AG20443 (cell line): ENCODE data around the gene MAP2K5.

Source experiments
- DNase-seq: peaks from one replicate; pipeline ENCODE4 v3.0.0; 2012; ENCODE audit warnings: low spot score, mixed read lengths

Gene MAP2K5

DNA sequence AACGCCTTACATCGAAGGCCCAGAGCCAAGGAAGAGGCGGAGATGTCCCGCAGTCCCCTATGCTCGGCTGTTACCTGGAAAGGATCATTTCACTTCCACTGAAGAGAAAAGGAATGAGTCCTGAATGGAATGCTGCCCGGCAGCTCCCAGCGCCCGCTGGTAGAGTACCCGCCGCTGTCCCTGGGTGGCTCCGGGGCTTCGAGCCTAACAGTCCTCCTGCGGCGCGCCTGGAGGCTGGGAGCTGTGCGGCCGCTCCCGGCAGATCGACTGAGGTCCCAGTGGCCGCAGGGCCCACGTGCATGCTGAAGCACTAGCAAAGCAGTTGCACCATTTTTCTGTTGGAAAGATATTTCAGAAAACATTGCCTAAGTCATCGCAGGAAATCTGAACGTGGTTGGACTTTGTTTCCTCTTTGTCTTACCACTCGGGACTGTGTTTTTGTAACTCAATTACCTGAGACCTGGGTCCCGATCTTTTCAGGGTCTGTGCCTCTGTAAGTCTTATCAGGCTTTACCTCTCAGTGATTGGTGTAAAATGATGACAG, 296.4 kb downstream of the MAP2K5 start:
- DNase-seq = peak; percentile 65

DNA sequence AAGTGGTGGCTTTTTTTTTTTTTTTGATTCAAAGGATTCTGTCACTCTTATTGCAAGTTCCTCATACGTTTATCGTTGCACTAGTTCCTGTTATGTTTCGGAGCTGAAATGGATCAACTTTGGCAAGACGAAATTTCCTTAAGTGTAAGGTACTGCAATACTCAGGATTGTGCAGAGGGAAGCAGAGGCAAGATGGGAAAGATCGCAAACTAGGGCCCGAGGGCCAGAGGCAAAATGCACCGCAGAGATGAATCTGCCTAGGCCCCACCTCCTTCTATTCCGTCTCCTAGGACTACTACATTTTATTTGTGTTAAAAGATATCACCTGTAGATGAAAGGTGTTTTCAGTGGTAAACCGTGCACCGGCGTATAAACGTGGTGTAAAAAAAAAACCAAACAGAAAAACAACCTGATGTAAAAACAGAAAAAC, 297.0 kb downstream of the MAP2K5 start:
- DNase-seq = peak; percentile 57

DNA sequence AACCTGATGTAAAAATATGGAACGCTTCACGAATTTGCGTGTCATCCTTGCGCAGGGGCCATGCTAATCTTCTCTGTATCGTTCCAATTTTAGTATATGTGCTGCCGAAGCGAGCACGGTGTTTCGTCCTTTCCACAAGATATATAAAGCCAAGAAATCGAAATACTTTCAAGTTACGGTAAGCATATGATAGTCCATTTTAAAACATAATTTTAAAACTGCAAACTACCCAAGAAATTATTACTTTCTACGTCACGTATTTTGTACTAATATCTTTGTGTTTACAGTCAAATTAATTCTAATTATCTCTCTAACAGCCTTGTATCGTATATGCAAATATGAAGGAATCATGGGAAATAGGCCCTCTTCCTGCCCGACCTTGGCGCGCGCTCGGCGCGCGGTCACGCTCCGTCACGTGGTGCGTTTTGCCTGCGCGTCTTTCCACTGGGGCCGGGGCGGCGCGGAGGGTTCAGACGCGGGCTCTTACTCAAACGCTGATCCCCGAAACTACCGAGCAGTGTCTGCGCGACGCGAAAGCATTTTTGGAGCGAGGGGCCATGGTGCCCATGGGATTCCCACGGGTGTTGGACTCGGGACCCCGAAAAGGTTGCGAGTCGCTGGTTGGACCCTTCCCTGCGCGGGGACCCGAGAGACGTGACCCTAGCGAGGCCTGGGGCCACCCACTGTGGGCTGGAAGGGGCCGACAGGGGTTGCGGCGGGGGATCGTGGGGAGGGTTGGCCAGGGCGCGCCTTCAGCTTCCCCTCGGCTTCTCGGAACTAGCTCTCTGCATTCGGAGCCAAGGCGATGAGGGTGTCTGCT, 297.6 kb downstream of the MAP2K5 start, which contains the start of gene RNU6-1:
RNU6-1 (minus strand) TSS at position 117 of the 820 bp plus-strand sequence.
- peak; percentile 95 for DNase-seq

DNA sequence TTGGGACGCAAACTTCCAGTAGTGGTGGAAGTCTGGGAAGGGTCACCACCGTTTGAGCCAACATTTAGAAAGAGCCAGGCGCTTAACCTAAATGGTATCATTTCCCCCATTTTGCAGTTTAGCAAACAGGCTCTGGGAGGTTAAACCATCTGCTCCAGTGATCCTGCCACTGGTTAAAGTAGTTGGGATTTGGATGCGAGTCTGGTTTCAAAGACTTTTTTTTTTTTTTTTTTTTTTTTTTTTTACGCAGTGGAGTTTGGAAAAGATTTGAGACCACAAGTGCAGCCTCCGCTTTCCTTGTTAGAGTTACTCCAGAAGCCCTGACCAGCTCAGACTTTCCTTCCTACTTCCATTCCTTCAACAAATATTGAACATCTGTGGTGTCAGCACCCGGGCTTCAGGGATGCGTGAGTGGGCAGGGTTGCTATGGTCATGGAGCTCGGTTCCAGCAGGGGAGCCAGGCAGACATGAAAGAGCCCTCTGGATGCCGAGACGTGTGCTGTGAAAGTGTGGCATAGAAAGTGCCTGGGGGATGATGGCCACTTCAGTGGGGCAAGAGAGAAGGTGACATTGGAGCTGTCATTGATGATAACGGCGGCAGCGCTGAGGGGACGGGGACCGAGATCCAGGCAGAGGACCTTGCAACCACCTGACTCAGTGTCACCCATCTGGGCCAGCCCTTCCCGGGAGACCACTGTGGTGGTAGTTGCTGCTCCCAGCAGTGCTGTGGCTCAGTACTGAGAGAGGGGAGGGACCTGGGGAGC, 298.4 kb downstream of the MAP2K5 start:
- peak; percentile 77 for DNase-seq

DNA sequence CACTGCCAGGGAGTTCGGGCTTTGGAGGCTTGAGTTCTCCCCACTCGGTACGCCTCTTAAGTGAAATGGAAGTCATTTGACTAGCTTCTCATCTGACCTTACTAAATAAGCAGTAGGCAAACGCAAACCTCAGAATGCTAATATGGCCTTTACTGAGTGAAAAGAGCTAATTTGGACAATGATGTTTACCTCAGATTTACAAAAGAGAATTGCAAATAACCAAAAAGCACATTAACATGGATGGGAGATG, 298.9 kb downstream of the MAP2K5 start:
- DNase-seq = no peak

DNA sequence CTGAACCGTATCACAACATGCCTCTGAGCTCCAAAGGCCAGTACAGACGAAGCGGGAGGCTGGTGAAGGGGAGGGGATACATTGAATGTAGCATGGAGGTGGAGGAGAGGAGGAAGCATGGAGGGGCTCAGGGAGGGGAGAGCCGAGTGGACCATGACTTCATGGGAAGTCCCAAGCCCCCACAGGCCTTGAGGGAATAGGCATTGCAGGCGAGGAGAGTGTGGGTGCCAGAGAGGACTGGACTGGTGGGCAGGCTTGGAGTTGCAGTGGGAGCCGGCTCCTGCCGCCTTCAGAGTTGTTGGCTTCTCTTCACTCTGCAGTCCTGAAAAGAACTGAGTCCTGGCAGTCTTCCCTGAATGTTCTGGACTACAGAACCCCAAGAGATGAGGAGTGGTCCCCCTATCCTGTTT, 300.6 kb downstream of the MAP2K5 start:
- no peak for DNase-seq

DNA sequence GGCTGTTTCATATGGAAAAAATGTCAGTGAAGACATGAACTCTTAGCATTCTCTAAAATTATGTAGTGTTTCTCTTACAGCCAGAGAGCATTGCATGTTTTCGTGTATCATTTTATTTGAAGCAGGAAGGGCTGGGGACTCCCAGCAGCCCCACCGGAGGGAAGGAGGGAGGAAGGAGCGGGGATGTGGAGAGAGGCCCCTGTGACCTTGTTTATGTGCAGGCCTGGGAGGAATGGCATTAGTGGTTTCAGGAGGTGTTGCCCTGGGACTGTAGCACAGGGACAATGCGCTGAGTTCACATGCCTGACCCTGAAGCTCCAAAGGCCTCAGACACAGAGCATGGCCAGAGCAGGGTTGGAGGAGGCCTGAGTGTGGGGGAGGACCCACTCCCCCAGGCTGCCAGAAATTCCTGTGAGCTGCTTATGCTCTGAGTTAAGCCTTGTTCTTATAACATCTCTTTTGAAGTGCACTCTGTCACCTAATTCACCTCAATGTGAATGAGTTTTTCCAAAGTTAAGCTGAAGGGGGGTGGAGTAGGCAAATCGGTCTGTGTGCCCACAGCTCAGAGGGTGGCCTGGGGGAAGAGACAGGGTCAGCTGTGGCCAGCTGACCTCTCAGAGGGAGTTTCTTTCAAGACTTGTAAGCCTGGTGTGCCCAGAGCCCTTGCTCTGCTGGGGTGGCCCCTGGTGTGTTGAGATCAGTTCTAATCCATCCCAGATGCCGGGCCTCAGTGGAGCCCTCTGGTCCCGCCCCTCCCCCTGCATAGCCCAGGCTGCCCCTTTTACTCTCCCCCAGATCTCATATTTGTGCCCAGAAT, 301.3 kb downstream of the MAP2K5 start:
- no peak for DNase-seq

DNA sequence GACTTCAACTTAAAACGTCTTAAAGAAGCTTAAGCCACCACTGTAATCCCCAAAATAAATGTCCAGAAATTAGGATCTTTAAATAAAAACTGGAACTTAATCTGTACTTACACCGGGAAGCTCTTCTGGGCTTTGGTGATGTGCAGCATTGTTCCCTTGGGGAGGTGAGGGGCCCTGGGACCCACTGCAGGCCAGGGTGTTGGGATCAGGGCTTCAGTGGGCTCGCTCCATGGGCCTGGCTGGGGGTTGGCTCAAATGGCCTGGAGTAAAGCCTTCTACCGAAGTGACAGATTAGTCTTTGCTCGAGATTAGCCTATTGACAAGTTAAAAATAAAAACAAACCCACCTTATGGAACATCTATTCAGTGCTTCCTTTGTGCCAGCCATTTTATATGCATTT, 303.5 kb downstream of the MAP2K5 start:
- DNase-seq = no peak

DNA sequence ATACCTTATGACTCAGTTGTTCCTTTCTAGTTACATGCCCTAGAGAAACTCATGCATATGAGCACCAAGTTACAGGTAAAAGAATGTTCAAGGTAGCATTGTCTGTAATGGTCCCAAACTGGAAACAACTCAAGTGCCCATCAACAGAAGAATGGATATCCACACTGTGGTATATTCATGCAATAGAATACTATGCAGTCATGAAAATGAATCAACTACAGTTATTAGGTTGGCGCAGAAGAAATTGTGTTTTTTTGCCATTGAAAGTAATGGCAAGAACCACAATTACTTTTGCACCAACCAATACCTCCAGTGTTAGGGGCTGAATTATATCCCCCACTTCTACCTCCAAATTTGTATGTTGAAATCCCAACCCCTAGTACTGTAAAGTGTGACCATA, 307.0 kb downstream of the MAP2K5 start:
- no peak for DNase-seq

DNA sequence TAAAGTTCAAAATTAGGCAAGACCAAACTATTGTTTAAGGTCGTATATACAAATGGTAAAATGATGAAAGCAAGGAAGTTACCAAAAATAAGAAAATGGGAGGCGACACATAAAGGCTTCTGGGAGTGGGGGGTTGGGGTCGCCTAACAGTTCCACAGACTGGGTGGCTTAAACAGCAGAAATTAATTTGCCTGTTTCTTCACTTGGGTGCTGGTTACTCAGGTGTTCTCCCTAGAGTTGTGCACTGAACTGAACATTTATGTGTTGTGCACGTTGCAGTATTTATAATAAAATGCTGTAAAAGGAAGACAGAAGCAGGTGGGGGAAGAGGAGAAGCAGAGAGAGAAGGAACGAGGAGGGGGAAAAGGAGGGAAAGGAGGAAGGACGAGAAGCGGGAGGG, 307.8 kb downstream of the MAP2K5 start:
- no peak for DNase-seq

DNA sequence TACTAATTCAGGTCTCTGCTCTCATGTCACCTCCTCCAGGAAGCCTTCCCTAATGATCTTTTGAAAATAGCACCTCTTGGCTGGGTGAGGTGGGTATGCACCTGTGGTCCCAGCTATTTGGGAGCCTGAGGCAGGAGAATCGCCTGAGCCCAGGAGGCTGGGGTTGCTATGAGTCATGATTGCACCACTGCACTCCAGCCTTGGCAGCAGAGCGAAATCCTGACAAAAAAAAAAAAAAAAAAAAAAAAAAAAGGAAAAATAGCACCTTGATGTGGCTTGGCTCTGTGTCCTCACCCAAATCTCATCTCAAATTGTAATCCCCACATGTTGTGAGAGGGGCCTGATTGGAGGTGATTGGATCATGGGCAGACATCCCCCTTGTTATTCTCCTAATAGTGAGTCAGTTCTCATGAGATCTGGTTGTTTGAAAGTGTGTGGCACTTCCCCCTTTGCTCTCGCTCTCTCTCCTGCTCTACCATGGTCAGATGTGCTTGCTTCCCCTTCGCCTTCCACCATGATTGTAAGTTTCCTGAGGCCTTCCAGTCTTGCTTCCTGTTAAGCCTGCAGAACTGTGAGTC, 308.6 kb downstream of the MAP2K5 start:
- DNase-seq = no peak

DNA sequence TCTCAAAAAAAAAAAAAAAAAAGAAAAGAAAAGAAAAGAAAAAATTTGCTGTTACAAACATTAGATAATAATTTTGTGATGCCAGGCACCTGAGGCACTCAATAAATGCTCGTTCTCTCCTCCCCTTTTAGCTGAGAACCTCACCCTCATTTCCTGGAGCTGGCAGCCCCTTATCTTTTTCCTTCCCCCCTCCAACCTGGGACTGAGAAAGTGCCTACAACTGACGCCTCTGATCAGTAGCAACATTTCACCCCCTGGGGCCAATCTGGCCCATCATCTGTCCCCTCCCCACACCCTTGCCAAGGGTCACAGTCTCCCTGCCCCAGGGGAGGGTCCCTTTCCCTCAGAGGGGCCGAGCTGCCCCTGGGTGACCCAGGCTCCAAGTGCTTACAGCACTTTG, 309.9 kb downstream of the MAP2K5 start:
- DNase-seq = no peak

DNA sequence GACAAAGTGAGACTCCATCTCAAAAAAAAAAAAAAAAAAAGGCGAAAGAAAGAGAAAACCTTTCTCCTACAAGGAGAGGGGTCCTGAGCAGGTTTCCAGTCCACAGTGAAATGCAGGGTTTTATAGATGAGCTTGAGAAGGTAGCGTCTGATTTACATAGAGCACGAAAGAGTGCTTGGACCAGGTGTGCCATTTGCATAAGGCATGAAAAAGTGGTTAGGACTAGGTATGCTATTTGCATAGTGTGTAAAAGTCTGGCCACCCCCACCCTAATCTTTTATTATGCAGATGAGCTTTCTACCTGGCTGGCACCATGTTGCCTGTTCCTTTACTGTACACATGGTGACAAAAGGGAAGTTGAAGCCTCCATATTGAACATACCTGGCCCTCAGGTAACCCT, 311.0 kb downstream of the MAP2K5 start:
- no peak for DNase-seq

DNA sequence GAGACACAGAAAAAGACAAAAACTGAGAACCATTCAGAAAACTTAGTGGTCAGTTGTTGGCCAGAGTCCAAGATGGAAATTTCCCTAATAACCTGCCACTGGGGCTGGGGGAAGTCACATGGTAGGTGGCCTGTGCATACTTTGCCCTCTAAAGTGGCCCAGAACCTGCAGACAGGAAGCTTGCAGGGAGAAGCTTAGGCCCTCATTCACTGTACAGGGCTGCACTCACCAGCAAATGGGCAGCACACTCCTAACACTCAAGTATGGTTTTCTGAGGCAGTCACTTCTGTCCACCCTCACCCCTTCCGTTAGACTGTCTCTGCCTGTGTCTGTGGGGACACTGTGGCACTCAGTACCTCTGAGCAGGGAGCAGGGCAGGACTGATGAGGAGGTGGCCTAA, 311.9 kb downstream of the MAP2K5 start:
- DNase-seq = no peak

DNA sequence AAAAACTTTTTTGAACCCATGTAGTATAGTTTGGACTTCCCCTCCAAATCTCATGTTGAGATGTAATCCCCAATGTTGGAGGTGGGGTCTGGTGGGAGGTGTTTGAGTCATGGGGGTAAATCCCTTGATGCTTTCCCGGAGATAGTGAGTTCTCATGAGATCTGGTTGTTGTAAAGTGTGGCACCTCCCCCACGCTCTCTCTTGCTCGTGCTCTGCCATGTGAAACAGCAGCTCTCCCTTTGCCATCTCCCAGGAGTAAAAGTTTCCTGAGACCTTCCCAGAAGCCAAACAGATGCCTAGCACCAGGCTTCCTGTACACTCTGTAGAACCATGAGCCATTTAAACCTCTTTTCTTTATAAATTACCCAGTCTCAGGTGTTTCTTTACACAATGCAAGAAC, 313.3 kb downstream of the MAP2K5 start:
- DNase-seq = no peak
